Left renal pelvis (tissue), 4 donors: Measurements from ENCODE around the gene TCP11. TPM values are rescaled to one million over a fixed set of nuclear protein-coding genes. Genes with fewer than 3 reads are reported as not detected.

Source experiments
- DNase-seq, 4 donors: peaks; one replicate each; pipeline ENCODE4 v3.0.0-alpha.2; 2013; ENCODE audit warnings: low read depth in 4 of 4, low spot score in 3 of 4
- polyA plus RNA-seq, 4 donors: library from polyadenylated mRNA; unstranded; fragments of 120-200 nt; gene quantifications; one replicate each; pipeline ENCODE4 v1.2.1, GENCODE V29; 2013; ENCODE audit not compliant: insufficient read length in 4 of 4

TCP11 gene
- polyA plus RNA-seq, 4 donors, result 1.2 to 2.8 (median 1.5) TPM

GRCh38 chr6:35083507-35083906 lies 57.6 kb downstream of the TCP11 start:
- DNase-seq, result no peak

GRCh38 chr6:35082733-35083403 lies 58.3 kb downstream of the TCP11 start:
- no peak for DNase-seq

- DNase-seq, result no peak
Observed at GRCh38 chr6:35082046-35082732, 59.0 kb downstream of the TCP11 start.

- DNase-seq, result no peak
Observed at GRCh38 chr6:35081426-35081851, 59.7 kb downstream of the TCP11 start.

GRCh38 chr6:35080821-35081425 lies 60.2 kb downstream of the TCP11 start:
- DNase-seq, result no peak

GRCh38 chr6:35080016-35080680 lies 61.0 kb downstream of the TCP11 start:
- no peak for DNase-seq

- DNase-seq, result no peak
Observed at GRCh38 chr6:35079311-35080000, 61.7 kb downstream of the TCP11 start.

GRCh38 chr6:35078896-35079295 lies 62.2 kb downstream of the TCP11 start:
- no peak for DNase-seq

GRCh38 chr6:35078226-35078850 lies 62.8 kb downstream of the TCP11 start:
- no peak for DNase-seq

GRCh38 chr6:35077713-35078105 lies 63.4 kb downstream of the TCP11 start:
- DNase-seq, result no peak

- no peak for DNase-seq
Observed at GRCh38 chr6:35076997-35077712, 64.0 kb downstream of the TCP11 start.

GRCh38 chr6:35073766-35074471 lies 67.2 kb downstream of the TCP11 start:
- DNase-seq, result no peak

- no peak for DNase-seq
Observed at GRCh38 chr6:35073211-35073610, 67.9 kb downstream of the TCP11 start.

- DNase-seq, result no peak
Observed at GRCh38 chr6:35072698-35073055, 68.5 kb downstream of the TCP11 start.

- DNase-seq, result no peak
Observed at GRCh38 chr6:35072051-35072697, 69.0 kb downstream of the TCP11 start.

GRCh38 chr6:35071347-35071994 lies 69.7 kb downstream of the TCP11 start:
- DNase-seq, result no peak

GRCh38 chr6:35070111-35070510 lies 71.0 kb downstream of the TCP11 start:
- DNase-seq, result no peak

- DNase-seq, result no peak
Observed at GRCh38 chr6:35069262-35069661, 71.9 kb downstream of the TCP11 start.
